ES-I3 (cell line): ENCODE data around the gene KIF18A.

ENCODE experiments used
- H3K36me3 ChIP-seq: 2 replicates; pipeline ENCODE4 v1.6.1; 2013; ENCODE audit warnings: mild to moderate bottlenecking, low read length, control low read depth, moderate library complexity; ENCODE audit not compliant: insufficient read depth
- H3K4me1 ChIP-seq: 2 replicates; pipeline ENCODE4 v1.6.1; 2013; ENCODE audit warnings: mild to moderate bottlenecking, control low read depth, low read length; ENCODE audit not compliant: insufficient read depth
- H3K9ac ChIP-seq: 2 replicates; pipeline ENCODE4 v1.6.1; 2013; ENCODE audit warnings: low read depth, mild to moderate bottlenecking, low read length, moderate library complexity
- H3K9me3 ChIP-seq: 2 replicates; pipeline ENCODE4 v1.6.1; 2013; ENCODE audit warnings: mild to moderate bottlenecking, low read length, moderate library complexity; ENCODE audit not compliant: control insufficient read depth, insufficient read depth

KIF18A gene

DNA sequence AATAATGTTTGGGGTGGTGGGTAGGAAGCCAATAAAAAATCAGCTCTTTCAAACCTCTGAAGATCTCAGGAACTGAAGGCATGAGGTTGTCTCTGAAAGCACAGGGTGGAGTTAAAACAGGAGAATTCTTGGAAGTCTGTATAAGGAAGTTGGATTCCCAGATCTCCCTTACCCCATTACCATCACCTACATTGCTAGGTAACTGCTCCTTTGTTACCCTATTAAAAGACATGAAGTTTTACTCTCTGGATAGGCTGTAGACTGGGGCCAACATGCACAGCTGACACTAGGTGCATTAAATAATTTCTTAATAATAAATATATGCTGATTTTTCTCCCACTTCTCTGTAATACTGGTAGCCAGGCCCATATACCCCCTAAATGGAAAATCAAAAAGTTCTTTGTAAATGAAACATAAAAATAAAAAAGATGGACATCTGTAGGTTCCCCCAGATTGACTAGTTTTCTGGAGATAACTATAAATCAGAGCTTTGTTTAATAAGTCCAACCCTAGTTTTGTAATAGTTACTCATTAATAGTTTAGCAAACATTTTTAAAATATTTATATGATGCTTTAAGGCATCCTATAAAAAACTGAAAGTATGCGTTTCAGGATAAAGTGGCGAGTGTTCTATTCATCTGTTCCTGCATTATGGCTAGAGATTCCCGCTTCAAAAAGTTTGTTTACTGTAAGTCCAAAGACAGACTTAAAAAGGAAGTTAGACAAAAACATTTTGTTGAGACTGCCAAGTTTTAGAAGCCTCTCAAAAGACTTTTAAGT lies 63.8 kb downstream of the KIF18A start:
- Histone ChIP-seq H3K4me1 (no peaks in the 10 kb centered on the region), H3K9ac (no peak overlapping the region), H3K36me3 (no peaks in the 10 kb centered on the region), H3K9me3 (no peaks in the 10 kb centered on the region)

DNA sequence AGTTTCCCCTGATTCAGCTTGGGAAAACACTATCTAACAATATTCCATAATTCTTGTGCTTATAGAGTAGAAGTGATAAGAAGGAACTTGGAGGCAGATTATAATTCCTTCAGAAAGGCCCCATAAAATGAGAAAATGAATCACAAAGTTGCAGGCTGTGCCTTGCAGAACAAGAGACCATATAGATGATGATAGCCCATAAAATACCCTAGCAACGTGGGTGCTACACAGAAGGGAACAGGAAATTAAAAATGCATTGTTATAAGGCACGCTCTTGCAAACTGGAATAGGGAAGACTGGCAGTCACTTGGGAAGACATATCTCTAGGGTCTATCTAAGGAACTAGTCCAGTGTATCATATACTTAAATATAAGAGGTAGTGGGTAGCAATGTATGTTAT lies 67.6 kb downstream of the KIF18A start:
- Histone ChIP-seq H3K36me3 (no peaks in the 10 kb centered on the region), H3K9ac (no peak overlapping the region), H3K4me1 (no peaks in the 10 kb centered on the region), H3K9me3 (no peaks in the 10 kb centered on the region)

DNA sequence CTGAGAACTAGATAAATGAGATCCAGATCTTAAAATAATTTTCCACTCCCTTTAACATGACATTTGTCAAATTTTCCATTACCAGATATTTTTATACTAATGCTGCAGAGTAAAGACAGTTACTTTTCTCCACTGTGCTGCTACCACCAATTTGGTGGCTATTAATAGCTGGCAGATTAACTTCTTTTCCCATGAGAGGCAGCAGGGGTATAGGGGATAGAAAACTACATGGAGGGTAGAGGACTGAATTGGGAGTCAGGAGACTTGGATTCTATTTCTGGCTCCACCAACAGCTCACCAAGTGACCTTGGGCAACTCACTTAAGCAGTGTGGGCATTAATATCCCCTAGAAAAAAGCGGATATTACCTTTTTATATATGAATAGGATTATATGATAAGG lies 69.2 kb downstream of the KIF18A start:
- no peaks in the 10 kb centered on the region for H3K4me1 ChIP-seq
- no peak overlapping the region for H3K9ac ChIP-seq
- no peaks in the 10 kb centered on the region for H3K36me3 ChIP-seq
- no peaks in the 10 kb centered on the region for H3K9me3 ChIP-seq

DNA sequence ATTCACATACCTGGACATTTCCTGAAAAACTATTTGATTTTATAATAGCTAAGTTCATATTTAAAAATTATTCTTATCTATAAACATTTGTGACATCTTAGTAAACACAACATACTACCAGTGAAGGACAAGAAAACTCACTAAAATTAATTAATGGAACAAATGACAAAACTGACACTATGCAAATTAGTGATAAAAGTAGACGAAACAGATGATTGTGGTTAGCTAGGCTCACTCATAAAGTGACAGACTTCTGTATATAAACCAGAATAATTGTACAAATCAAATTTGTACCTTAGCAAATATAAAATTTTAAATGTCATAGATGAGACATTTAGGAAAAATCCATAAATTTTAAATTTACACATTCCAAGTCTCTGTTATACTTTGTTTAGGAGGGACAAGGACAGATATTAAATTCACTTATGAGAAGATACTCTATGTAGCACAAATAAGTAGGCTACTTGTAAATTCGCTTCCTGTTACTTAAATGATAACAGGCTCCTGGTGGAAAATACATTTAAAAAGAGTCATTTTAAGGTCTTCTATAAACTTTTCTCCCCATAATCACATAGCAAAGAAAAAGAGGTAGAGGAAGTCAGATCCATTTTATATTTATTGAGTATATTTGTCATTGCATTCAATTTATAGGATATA lies 81.2 kb downstream of the KIF18A start:
- no peak overlapping the region for H3K9ac ChIP-seq
- H3K36me3 ChIP-seq: no peaks in the 10 kb centered on the region
- no peaks in the 10 kb centered on the region for H3K4me1 ChIP-seq
- H3K9me3 ChIP-seq: no peaks in the 10 kb centered on the region

- no peak overlapping the region for H3K9ac ChIP-seq
- no peaks in the 10 kb centered on the region for H3K9me3 ChIP-seq
- H3K36me3 ChIP-seq: no peaks in the 10 kb centered on the region
- H3K4me1 ChIP-seq: no peaks in the 10 kb centered on the region
These were observed 90.1 kb downstream of the KIF18A start for GRCh38 chr11:28017816-28018215.

- H3K9ac ChIP-seq: no peak overlapping the region
- no peaks in the 10 kb centered on the region for H3K9me3 ChIP-seq
- H3K36me3 ChIP-seq: no peaks in the 10 kb centered on the region
- H3K4me1 ChIP-seq: no peaks in the 10 kb centered on the region
These were observed 96.1 kb downstream of the KIF18A start for GRCh38 chr11:28011813-28012212.

DNA sequence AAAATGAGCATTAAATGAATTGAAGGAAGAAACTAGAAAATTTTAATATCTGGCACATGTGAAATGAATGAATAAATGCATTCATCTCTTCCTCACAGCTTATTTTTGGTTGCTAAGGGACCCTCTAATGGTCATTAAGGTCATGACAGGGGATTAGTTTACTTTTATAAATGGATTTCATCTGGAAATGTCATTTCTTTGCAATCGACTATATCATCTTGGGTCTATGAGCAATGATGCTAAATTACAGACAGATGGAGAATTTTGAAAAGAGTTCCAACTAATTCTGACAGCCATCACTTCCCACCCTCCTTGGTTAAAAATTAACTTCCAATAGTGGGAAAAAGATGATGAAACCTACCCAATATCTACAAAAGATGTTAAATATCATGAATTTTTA lies 98.0 kb downstream of the KIF18A start:
- Histone ChIP-seq H3K9ac (no peak overlapping the region), H3K4me1 (no peaks in the 10 kb centered on the region), H3K36me3 (no peaks in the 10 kb centered on the region), H3K9me3 (no peaks in the 10 kb centered on the region; the same call in 1 of the 2 replicates)

GRCh38 chr11:28009388-28009787 lies 98.6 kb downstream of the KIF18A start:
- no peak overlapping the region for H3K9ac ChIP-seq
- H3K36me3 ChIP-seq: no peaks in the 10 kb centered on the region
- H3K4me1 ChIP-seq: no peaks in the 10 kb centered on the region

GRCh38 chr11:28003615-28004014 lies 104.3 kb downstream of the KIF18A start:
- no peaks in the 10 kb centered on the region for H3K4me1 ChIP-seq
- H3K9ac ChIP-seq: no peak overlapping the region
- H3K9me3 ChIP-seq: peaks cover 14% of the 10 kb centered on the region

More at GRCh38 chr11:28009388-28009787, 98.6 kb downstream of the KIF18A start:
- no peaks in the 10 kb centered on the region; the same call in 1 of the 2 replicates for H3K9me3 ChIP-seq

GRCh38 chr11:27998552-27998951 lies 109.4 kb downstream of the KIF18A start:
- Histone ChIP-seq H3K9ac (no peak overlapping the region), H3K36me3 (no peaks in the 10 kb centered on the region; the same call in none of the 2 replicates), H3K4me1 (no peaks in the 10 kb centered on the region), H3K9me3 (peaks cover 14% of the 10 kb centered on the region)

More at GRCh38 chr11:28003615-28004014, 104.3 kb downstream of the KIF18A start:
- H3K36me3 ChIP-seq: no peaks in the 10 kb centered on the region; the same call in none of the 2 replicates

GRCh38 chr11:27997344-27997743 lies 110.6 kb downstream of the KIF18A start:
- Histone ChIP-seq H3K9me3 (peaks cover 14% of the 10 kb centered on the region), H3K9ac (no peak overlapping the region), H3K4me1 (no peaks in the 10 kb centered on the region), H3K36me3 (no peaks in the 10 kb centered on the region; the same call in 1 of the 2 replicates)

- Histone ChIP-seq H3K9me3 (peaks cover 8% of the 10 kb centered on the region), H3K9ac (no peak overlapping the region), H3K4me1 (no peaks in the 10 kb centered on the region), H3K36me3 (no peaks in the 10 kb centered on the region; the same call in 1 of the 2 replicates)
These were observed 111.9 kb downstream of the KIF18A start for GRCh38 chr11:27996066-27996465.

DNA sequence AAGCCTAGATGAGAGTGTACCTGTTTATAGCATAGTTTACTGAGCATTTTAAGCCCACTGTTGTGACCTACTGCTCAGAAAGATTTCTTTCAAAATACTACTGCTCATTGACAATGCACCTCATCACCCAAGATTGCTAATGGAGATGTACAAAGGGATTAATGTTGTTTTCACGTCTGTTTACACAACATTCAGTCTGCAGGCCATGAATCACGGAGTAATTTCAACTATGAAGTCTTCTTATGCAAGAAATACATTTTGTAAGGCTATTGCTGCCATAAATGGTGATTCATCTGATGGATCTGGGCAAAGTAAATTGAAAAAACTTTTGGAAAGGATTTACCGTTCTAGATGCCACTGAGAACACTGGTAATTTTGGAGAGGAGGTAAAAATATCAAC lies 112.9 kb downstream of the KIF18A start:
- Histone ChIP-seq H3K9ac (no peak overlapping the region), H3K9me3 (peaks cover 8% of the 10 kb centered on the region; the same call in 1 of the 2 replicates), H3K36me3 (no peaks in the 10 kb centered on the region; the same call in 1 of the 2 replicates), H3K4me1 (no peaks in the 10 kb centered on the region)

DNA sequence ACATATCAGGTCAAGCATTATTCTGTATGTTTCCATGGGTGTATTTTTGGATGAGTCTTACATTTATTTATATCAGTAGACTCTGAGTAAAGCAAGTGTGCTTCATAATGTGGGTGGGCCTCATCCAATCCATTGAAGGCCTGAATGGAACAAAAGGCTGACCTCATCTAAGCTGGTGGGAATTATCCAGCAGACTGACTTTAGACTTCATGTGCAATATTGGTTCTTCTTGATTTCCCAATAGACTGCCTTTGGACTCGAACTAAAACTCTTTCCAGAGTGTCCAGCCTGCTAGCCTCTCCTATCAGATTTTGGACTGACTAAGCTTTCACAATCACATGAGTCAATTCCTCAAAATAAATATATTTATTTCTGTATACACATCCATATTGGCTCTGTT lies 116.2 kb downstream of the KIF18A start:
- Histone ChIP-seq H3K4me1 (no peaks in the 10 kb centered on the region), H3K9ac (no peak overlapping the region), H3K36me3 (no peaks in the 10 kb centered on the region; the same call in 1 of the 2 replicates), H3K9me3 (no peaks in the 10 kb centered on the region)

- Histone ChIP-seq H3K36me3 (no peaks in the 10 kb centered on the region), H3K9ac (no peak overlapping the region), H3K4me1 (no peaks in the 10 kb centered on the region), H3K9me3 (no peaks in the 10 kb centered on the region)
These were observed 130.4 kb downstream of the KIF18A start for GRCh38 chr11:27977527-27977926.
